Heart left ventricle (tissue), 16 donors: Measurements from ENCODE around the gene ARNT2. TPM values are rescaled to one million over a fixed set of nuclear protein-coding genes. Genes with fewer than 3 reads are reported as not detected.

Experiments used
- ATAC-seq, 4 donors: fragments of 200-7000 bp; cut with Tn5 transposase; one replicate each; pipeline ENCODE4 v1.9.1; 2020 to 2022; ENCODE audit warnings: moderate library complexity in 4 of 4, mild to moderate bottlenecking in 3 of 4, moderate number of reproducible peaks in 1 of 4
- DNase-seq, 5 donors: peaks; one replicate each; pipeline ENCODE4 v3.0.0-alpha.2; 2020
- H3K27ac ChIP-seq, 12 donors: fragments of 200-600 bp; sonication (generic) in 4 of 12; one replicate each; pipeline versions ENCODE4 v1.5.0 to v1.8.0; 2016 to 2022; ENCODE audit warnings: mild to moderate bottlenecking in 2 of 12
- H3K27me3 ChIP-seq, 9 donors: fragments of 200-600 bp; sonication (generic) in 2 of 9; one replicate each; pipeline versions ENCODE4 v1.5.1 to v1.8.0; 2016 to 2022; ENCODE audit warnings: mild to moderate bottlenecking in 3 of 9
- H3K36me3 ChIP-seq, 9 donors: fragments of 200-600 bp; sonication (generic) in 2 of 9; one replicate each; pipeline versions ENCODE4 v1.5.0 to v1.8.0; 2018 to 2022; ENCODE audit warnings: mild to moderate bottlenecking in 2 of 9
- H3K4me1 ChIP-seq, 12 donors: fragments of 200-600 bp; sonication (generic) in 4 of 12; one replicate each; pipeline versions ENCODE4 v1.5.0 to v1.8.0; 2016 to 2022; ENCODE audit warnings: mild to moderate bottlenecking in 3 of 12
- H3K4me3 ChIP-seq, 12 donors: fragments of 200-600 bp; sonication (generic) in 4 of 12; one replicate each; pipeline versions ENCODE4 v1.5.0 to v1.8.0; 2017 to 2022; ENCODE audit warnings: mild to moderate bottlenecking in 9 of 12, moderate library complexity in 4 of 12
- H3K9me3 ChIP-seq, 12 donors: fragments of 200-600 bp; sonication (generic) in 4 of 12; one replicate each; pipeline versions ENCODE4 v1.5.0 to v1.8.0; 2016 to 2022; ENCODE audit warnings: mild to moderate bottlenecking in 1 of 12
- CTCF ChIP-seq, 12 donors: fragments of 200-600 bp; sonication (generic) in 4 of 12; IDR thresholded peaks; one replicate each; pipeline versions ENCODE4 v1.5.0 to v1.8.0; 2018 to 2022; ENCODE audit warnings: antibody characterized with exemption in 12 of 12, mild to moderate bottlenecking in 5 of 12
- POLR2A ChIP-seq, 2 donors: fragments of 450-650 bp; IDR thresholded peaks; one replicate each; pipeline ENCODE4 v1.6.1; 2017; ENCODE audit warnings: antibody characterized with exemption in 2 of 2, mild to moderate bottlenecking in 2 of 2, moderate library complexity in 2 of 2
- WGBS, 4 donors: extraction: QIAGEN DNeasy Blood & Tissue Kit in 2 of 4; methylation state at CpG; one replicate each; pipeline versions ENCODE4 v1.1.5 to v1.1.7; 2013 to 2018; 5-methylcytosine and 5-hydroxymethylcytosine counted together
- intact Hi-C, 10 donors: fragments of 100-400 bp; cut with DNase I; formaldehyde crosslinking; loops; one replicate each; pipeline versions ENCODE4 v1.11.1 to v1.14.2; 2022
- polyA plus RNA-seq, 2 donors: library from polyadenylated mRNA; stranded (reverse); fragments of 200-250 nt; gene quantifications; one replicate each; pipeline ENCODE4 v1.2.3, GENCODE V29; 2013
- total RNA-seq, 9 donors: library from RNA; depleted of rRNA in 2 of 9; stranded (reverse); fragments of >200 nt in 2 of 9; fragmentation: NEBNext Ultra II Directional in 3 of 9; extraction: Animal tissue kit (Norgen Biotek cat#: 25700) in 3 of 9; gene quantifications; one replicate each; pipeline versions ENCODE4 v1.1.0 to v1.2.4, GENCODE V29; 2016 to 2023
- donor health status: ischemic (EF 13 %, LVEDD 7.1; RV severe dilation, severe dysfunction).
- donor health status: healthy with polysubstance abuse.
- donor health status: DM: no; HTN: yes; CAD: no.
- donor health status: DM: no; HTN: no; CAD: no.
- donor health status: ischemic (EF 25% LVEDD 6.9; RV normal size, moderate dysfunction).
- donor health status: ischemic (EF 25% LVEDD 5.7; RV mildly dilated, moderate dysfunction).
- donor health status: healthy.
- donor health status: DM: yes; HTN: yes; CAD: no.
- donor health status: ischemic (EF 35%, LVEDD 5.7; RV mildly dilated, moderate dysfunction).
- donor health status: nonischemic (EF 11% LVEDD 7.7; RV severe dilation, severe dysfunction).
- donor health status: DM: yes; HTN: yes; CAD: no.
- donor health status: PGD.
- donor health status: ischemic (EF 29% LVEDD 5.4; RV normal size, mild dysfunction).
- donor health status: nonischemic (EF 23%, LVEDD 6.1; RV moderate dilation, normal function).

Gene ARNT2
- total and polyA plus RNA-seq, 11 donors = 1.2 to 10.0 (median 3.9) TPM

GRCh38 chr15:80554560-80554959, 150.4 kb downstream of the ARNT2 start:
- H3K4me1 ChIP-seq = peaks cover 0 to 5% (median 0%) of the 10 kb centered on the region in 12 donors
- ATAC-seq (no peak), DNase-seq (no peak)
- TF ChIP-seq POLR2A (IDR thresholded peaks at IDR 0.05) (no peak), CTCF (IDR thresholded peaks at IDR 0.05) (no peak)
- H3K9me3 ChIP-seq = no peaks in the 10 kb centered on the region
- intact Hi-C loops = no loop called here
- H3K4me3 ChIP-seq = no peak overlapping the region
- no peaks in the 10 kb centered on the region for H3K36me3 ChIP-seq
- no peak overlapping the region for H3K27ac ChIP-seq
- 74 to 86% (median 85%) methylated on average over 1 of the region's 1 CpG for WGBS, 4 donors
- H3K27me3 ChIP-seq = peaks cover 0 to 5% (median 0%) of the 10 kb centered on the region in 9 donors

GRCh38 chr15:80556694-80557367, 152.6 kb downstream of the ARNT2 start:
- no peak for DNase-seq
- intact Hi-C loops = no loop called here
- peaks cover 0 to 5% (median 0%) of the 10 kb centered on the region in 9 donors for H3K27me3 ChIP-seq
- no peaks in the 10 kb centered on the region for H3K9me3 ChIP-seq
- peaks cover 0 to 5% (median 0%) of the 10 kb centered on the region in 12 donors for H3K4me1 ChIP-seq
- H3K4me3 ChIP-seq = no peak overlapping the region
- no peak for ATAC-seq
- TF ChIP-seq CTCF (IDR thresholded peaks at IDR 0.05) (no peak), POLR2A (IDR thresholded peaks at IDR 0.05) (no peak)
- H3K27ac ChIP-seq = no peak overlapping the region
- H3K36me3 ChIP-seq = no peaks in the 10 kb centered on the region
- 86 to 91% (median 89%) methylated on average over 7 of the region's 7 CpGs for WGBS, 4 donors

- Histone ChIP-seq H3K4me3 (no peak overlapping the region), H3K9me3 (no peaks in the 10 kb centered on the region), H3K27ac (no peak overlapping the region), H3K27me3 (peaks cover 0 to under 1% (median 0%) of the 10 kb centered on the region in 9 donors), H3K4me1 (peaks cover 0 to 5% (median 0%) of the 10 kb centered on the region in 12 donors), H3K36me3 (no peaks in the 10 kb centered on the region)
- intact Hi-C loops = no loop called here
- TF ChIP-seq POLR2A (IDR thresholded peaks at IDR 0.05) (no peak), CTCF (IDR thresholded peaks at IDR 0.05) (no peak)
- WGBS, 4 donors = 87 to 94% (median 93%) methylated on average over 5 of the region's 5 CpGs
- DNase-seq (no peak), ATAC-seq (no peak)
Observed at GRCh38 chr15:80557441-80558234, 153.5 kb downstream of the ARNT2 start.

GRCh38 chr15:80558631-80559319, 154.6 kb downstream of the ARNT2 start:
- intact Hi-C loops = no loop called here
- H3K27me3 ChIP-seq = no peaks in the 10 kb centered on the region
- WGBS, 4 donors = 85 to 91% (median 91%) methylated on average over 6 of the region's 6 CpGs
- H3K27ac ChIP-seq = no peak overlapping the region
- H3K4me1 ChIP-seq = peaks cover 0 to 5% (median 0%) of the 10 kb centered on the region in 12 donors
- no peaks in the 10 kb centered on the region for H3K9me3 ChIP-seq
- no peak overlapping the region for H3K4me3 ChIP-seq
- TF ChIP-seq POLR2A (IDR thresholded peaks at IDR 0.05) (no peak), CTCF (IDR thresholded peaks at IDR 0.05) (no peak)
- peaks cover 0 to under 1% (median 0%) of the 10 kb centered on the region in 9 donors for H3K36me3 ChIP-seq
- DNase-seq (no peak), ATAC-seq (no peak)
